Measurements from ENCODE around the gene DNAJA3. TPM values are rescaled to one million over a fixed set of nuclear protein-coding genes. Genes with fewer than 3 reads are reported as not detected.

DNAJA3 gene
- total and polyA plus RNA-seq, 4 donors: 24.8 to 38.5 (median 35.5) TPM

DNA sequence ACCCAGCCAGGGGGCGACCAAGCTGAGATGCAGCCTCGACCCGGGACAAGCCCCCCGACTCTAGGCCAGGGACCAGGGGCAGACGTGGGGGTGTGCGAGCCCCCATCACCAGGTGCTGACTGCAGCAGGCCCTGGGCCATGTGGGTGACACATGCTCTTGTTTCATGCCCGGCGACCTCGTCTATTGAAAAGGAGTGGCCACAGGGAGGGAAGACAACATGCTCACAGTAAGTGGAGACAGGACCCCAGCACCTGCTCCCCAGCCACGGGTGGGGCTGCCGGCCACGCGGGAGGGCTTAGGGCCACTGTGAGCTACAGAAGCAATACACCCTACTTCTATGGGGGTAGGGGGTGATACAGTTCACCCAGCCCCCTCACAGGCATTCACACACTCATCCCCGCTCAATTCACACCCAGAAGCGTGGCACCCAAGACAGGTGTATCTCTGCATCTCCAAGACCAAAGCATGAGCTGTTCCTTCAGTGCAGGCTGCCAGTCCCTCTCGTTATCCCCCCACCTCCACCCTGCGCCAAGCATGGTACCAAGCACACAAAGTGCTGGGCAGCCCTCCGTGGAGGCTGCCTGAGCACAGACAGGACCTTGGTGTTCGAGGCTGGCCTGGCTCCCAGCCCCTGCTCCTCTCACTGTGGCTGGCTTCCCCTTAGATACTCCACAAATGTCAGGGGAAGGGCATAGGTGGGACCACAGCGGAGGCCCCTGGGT lies 40.4 kb upstream of the DNAJA3 start:
- Histone ChIP-seq H3K36me3 (ENCODE audit: control insufficient read depth in 4 of 4, insufficient read depth in 4 of 4, low read length in 4 of 4) (peaks cover 0 to 61% (median 6%) of the 10 kb centered on the region in 4 donors), H3K9me3 (ENCODE audit: control insufficient read depth in 4 of 4, insufficient read depth in 3 of 4, low read length in 3 of 4) (no peaks in the 10 kb centered on the region), H3K4me3 (no peak overlapping the region), H3K27ac (ENCODE audit: low read depth in 1 of 2, low read length in 1 of 2) (peak overlapping the region in 1 of 2 donors; percentile 10), H3K9ac (ENCODE audit: insufficient read depth in 1 of 2, low read length in 2 of 2) (no peak overlapping the region), H3K4me1 (ENCODE audit: control insufficient read depth in 5 of 5, insufficient read depth in 5 of 5, low read length in 5 of 5) (peaks cover 0 to 18% (median 7%) of the 10 kb centered on the region in 5 donors), H3K27me3 (ENCODE audit: control insufficient read depth in 3 of 3, insufficient read depth in 3 of 3, low read length in 2 of 3) (no peaks in the 10 kb centered on the region)
- no peak for DNase-seq
- TF ChIP-seq, protein P1, sequence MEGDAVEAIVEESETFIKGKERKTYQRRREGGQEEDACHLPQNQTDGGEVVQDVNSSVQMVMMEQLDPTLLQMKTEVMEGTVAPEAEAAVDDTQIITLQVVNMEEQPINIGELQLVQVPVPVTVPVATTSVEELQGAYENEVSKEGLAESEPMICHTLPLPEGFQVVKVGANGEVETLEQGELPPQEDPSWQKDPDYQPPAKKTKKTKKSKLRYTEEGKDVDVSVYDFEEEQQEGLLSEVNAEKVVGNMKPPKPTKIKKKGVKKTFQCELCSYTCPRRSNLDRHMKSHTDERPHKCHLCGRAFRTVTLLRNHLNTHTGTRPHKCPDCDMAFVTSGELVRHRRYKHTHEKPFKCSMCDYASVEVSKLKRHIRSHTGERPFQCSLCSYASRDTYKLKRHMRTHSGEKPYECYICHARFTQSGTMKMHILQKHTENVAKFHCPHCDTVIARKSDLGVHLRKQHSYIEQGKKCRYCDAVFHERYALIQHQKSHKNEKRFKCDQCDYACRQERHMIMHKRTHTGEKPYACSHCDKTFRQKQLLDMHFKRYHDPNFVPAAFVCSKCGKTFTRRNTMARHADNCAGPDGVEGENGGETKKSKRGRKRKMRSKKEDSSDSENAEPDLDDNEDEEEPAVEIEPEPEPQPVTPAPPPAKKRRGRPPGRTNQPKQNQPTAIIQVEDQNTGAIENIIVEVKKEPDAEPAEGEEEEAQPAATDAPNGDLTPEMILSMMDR (IDR thresholded peaks at IDR 0.05; ENCODE audit: control extremely low read depth, extremely low read depth): no peak
- no peak for ATAC-seq (ENCODE audit: insufficient read depth, low FRiP score)
- WGBS, 2 donors: 85 to 95% methylated on average over 20 of the region's 20 CpGs

DNA sequence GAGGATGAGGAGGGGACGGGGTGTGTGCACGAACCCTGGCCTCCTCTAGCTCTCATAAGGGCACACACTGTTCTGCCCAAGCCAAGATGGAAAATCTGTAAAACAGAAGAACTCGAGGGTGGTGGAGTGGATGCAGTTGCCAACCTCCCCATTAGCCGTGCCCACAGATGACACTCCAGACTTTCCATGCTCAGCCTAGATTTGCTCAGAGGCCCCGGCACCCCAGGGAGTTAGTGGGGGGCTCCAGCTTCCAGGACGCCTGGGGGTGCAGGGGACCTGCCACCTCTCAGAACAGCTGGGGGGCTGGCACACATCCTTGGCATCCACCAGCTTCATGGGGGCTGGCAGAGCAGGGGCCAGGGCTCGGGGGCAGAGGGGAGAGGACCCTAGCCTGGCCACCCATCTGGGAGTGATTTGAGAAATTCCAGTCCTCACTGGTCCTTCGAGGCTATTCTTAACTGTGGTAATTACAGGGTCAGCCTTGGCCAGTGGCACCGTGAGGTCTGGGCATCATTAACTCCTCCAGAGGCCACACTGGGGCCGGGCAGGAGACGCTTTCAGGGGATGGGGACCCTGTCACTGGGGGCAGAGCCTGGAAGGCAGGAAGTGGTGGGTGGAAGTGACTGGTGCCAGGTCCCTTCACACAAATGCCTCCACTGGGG lies 39.7 kb upstream of the DNAJA3 start:
- H3K4me3 ChIP-seq: no peak overlapping the region
- WGBS, 2 donors: 76 to 81% methylated on average over 11 of the region's 11 CpGs
- no peaks in the 10 kb centered on the region for H3K9me3 ChIP-seq (ENCODE audit: control insufficient read depth in 4 of 4, insufficient read depth in 3 of 4, low read length in 3 of 4)
- TF ChIP-seq, protein P1 (IDR thresholded peaks at IDR 0.05; ENCODE audit: control extremely low read depth, extremely low read depth): no peak
- H3K36me3 ChIP-seq (ENCODE audit: control insufficient read depth in 4 of 4, insufficient read depth in 4 of 4, low read length in 4 of 4): peaks cover 0 to 56% (median 4%) of the 10 kb centered on the region in 4 donors
- ATAC-seq (ENCODE audit: insufficient read depth, low FRiP score): no peak
- no peaks in the 10 kb centered on the region for H3K27me3 ChIP-seq (ENCODE audit: control insufficient read depth in 3 of 3, insufficient read depth in 3 of 3, low read length in 2 of 3)
- no peak overlapping the region for H3K9ac ChIP-seq (ENCODE audit: insufficient read depth in 1 of 2, low read length in 2 of 2)
- H3K4me1 ChIP-seq (ENCODE audit: control insufficient read depth in 5 of 5, insufficient read depth in 5 of 5, low read length in 5 of 5): peaks cover 0 to 18% (median 5%) of the 10 kb centered on the region in 5 donors
- peak overlapping the region in 1 of 2 donors; percentile 10 for H3K27ac ChIP-seq (ENCODE audit: low read depth in 1 of 2, low read length in 1 of 2)
- DNase-seq: no peak

DNA sequence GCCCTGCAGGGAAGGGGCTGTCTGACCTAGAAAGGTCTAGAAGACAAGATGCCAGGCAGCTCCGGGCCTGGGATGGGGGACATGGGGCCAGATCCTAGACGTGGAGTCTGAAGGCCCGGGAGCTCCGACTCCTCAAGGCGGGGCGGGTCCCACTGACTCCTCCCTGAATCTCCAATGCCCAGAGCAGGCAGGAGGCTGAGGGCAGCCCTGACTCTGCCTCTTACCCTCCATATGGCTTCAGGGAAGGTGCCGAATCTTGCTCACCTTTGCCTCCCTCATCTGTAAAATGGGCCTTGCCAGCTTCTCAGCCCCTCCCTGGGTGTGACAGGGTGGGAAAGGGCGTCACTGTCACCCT lies 39.2 kb upstream of the DNAJA3 start:
- Histone ChIP-seq H3K27me3 (ENCODE audit: control insufficient read depth in 3 of 3, insufficient read depth in 3 of 3, low read length in 2 of 3) (no peaks in the 10 kb centered on the region), H3K27ac (ENCODE audit: low read depth in 1 of 2, low read length in 1 of 2) (no peak overlapping the region), H3K4me1 (ENCODE audit: control insufficient read depth in 5 of 5, insufficient read depth in 5 of 5, low read length in 5 of 5) (peaks cover 0 to 18% (median 5%) of the 10 kb centered on the region in 5 donors), H3K9me3 (ENCODE audit: control insufficient read depth in 4 of 4, insufficient read depth in 3 of 4, low read length in 3 of 4) (no peaks in the 10 kb centered on the region), H3K36me3 (ENCODE audit: control insufficient read depth in 4 of 4, insufficient read depth in 4 of 4, low read length in 4 of 4) (peaks cover 0 to 52% (median 4%) of the 10 kb centered on the region in 4 donors), H3K9ac (ENCODE audit: insufficient read depth in 1 of 2, low read length in 2 of 2) (no peak overlapping the region), H3K4me3 (no peak overlapping the region)
- WGBS, 2 donors: 71 to 80% methylated on average over 8 of the region's 8 CpGs
- DNase-seq (no peak), ATAC-seq (ENCODE audit: insufficient read depth, low FRiP score) (no peak)
- TF ChIP-seq, protein P1 (IDR thresholded peaks at IDR 0.05; ENCODE audit: control extremely low read depth, extremely low read depth): no peak

Data from lung (tissue), 12 donors.